GM06990 (cell line): ENCODE data around the gene BIRC3.

Experiments
- DNase-seq: peaks from one replicate; pipeline ENCODE4 v3.0.0-alpha.2; 2011; ENCODE audit not compliant: insufficient read length; ENCODE audit errors: extremely low read depth
- H3K27me3 ChIP-seq: replicated peaks from 2 replicates; pipeline ENCODE4 v1.6.0; 2011; ENCODE audit warnings: low read length; ENCODE audit not compliant: control insufficient read depth, insufficient read depth
- H3K36me3 ChIP-seq: 2 replicates; pipeline ENCODE4 v1.5.1; 2011; ENCODE audit warnings: low read length; ENCODE audit not compliant: control insufficient read depth, insufficient read depth
- H3K4me3 ChIP-seq: replicated peaks from 2 replicates; pipeline ENCODE4 v1.5.1; 2011; ENCODE audit warnings: low read depth, mild to moderate bottlenecking, control low read depth, low read length
- TF ChIP-seq, protein P1 (sequence below): IDR thresholded peaks from 2 replicates; pipeline ENCODE4 v1.5.1; 2011; ENCODE audit warnings: low read length, control low read depth, mild to moderate bottlenecking, inconsistent platforms; ENCODE audit not compliant: insufficient read depth, poor library complexity, severe bottlenecking

BIRC3 gene

GRCh38 chr11:102375720-102376399 lies 58.6 kb downstream of the BIRC3 start:
- TF ChIP-seq, protein P1, sequence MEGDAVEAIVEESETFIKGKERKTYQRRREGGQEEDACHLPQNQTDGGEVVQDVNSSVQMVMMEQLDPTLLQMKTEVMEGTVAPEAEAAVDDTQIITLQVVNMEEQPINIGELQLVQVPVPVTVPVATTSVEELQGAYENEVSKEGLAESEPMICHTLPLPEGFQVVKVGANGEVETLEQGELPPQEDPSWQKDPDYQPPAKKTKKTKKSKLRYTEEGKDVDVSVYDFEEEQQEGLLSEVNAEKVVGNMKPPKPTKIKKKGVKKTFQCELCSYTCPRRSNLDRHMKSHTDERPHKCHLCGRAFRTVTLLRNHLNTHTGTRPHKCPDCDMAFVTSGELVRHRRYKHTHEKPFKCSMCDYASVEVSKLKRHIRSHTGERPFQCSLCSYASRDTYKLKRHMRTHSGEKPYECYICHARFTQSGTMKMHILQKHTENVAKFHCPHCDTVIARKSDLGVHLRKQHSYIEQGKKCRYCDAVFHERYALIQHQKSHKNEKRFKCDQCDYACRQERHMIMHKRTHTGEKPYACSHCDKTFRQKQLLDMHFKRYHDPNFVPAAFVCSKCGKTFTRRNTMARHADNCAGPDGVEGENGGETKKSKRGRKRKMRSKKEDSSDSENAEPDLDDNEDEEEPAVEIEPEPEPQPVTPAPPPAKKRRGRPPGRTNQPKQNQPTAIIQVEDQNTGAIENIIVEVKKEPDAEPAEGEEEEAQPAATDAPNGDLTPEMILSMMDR, result no peak
- peaks cover 6% of the 10 kb centered on the region for H3K36me3 ChIP-seq
- no peak overlapping the region for H3K4me3 ChIP-seq
- DNase-seq, result no peak
- H3K27me3 ChIP-seq, result no peaks in the 10 kb centered on the region

- H3K27me3 ChIP-seq, result no peaks in the 10 kb centered on the region
- H3K36me3 ChIP-seq, result peaks cover 7% of the 10 kb centered on the region
- H3K4me3 ChIP-seq, result no peak overlapping the region
- no peak for DNase-seq
- TF ChIP-seq, protein P1, result no peak
Observed at GRCh38 chr11:102377891-102378290, 60.6 kb downstream of the BIRC3 start.

GRCh38 chr11:102378818-102379217 lies 61.5 kb downstream of the BIRC3 start:
- Histone ChIP-seq H3K27me3 (no peaks in the 10 kb centered on the region), H3K4me3 (no peak overlapping the region), H3K36me3 (peaks cover 7% of the 10 kb centered on the region)
- TF ChIP-seq, protein P1, result no peak
- DNase-seq, result no peak

- TF ChIP-seq, protein P1, result no peak
- Histone ChIP-seq H3K36me3 (peaks cover 4% of the 10 kb centered on the region), H3K4me3 (no peak overlapping the region), H3K27me3 (no peaks in the 10 kb centered on the region)
- DNase-seq, result no peak
Observed at GRCh38 chr11:102382384-102382783, 65.1 kb downstream of the BIRC3 start.

DNA sequence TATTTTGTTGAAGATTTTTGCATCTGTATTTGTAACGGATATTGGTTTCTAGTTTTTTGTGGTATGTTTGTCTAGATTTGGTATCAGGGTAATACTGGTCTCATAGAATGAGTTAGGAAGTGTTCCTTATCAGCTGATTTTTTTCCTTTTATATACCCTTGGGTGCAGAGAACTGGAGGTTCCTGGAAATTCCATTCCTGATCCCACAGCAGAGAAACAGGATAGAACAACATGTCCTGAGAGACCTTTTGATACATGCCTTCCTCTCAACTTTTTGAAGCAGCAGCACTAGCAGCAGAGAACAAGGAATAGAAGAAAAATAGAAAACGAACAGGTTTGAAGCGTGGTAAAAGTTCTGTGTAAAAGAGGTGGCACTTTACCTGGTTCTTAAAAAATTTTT lies 66.6 kb downstream of the BIRC3 start:
- H3K4me3 ChIP-seq, result no peak overlapping the region
- TF ChIP-seq, protein P1, result no peak
- no peak for DNase-seq
- no peaks in the 10 kb centered on the region for H3K27me3 ChIP-seq
- peaks cover 4% of the 10 kb centered on the region for H3K36me3 ChIP-seq
